HG02610 (cell line): ENCODE measurements around the gene CRYBG2.
"Not testable (repeated sequence)": the region's sequence is repeated elsewhere in the genome, so short reads cannot be mapped to it uniquely, and the experiment has no call there.

Experiments used
- ATAC-seq: cut with Tn5 transposase; IDR thresholded peaks from one replicate; pipeline ENCODE4 v1.9.1; 2021; ENCODE audit warnings: mild to moderate bottlenecking, moderate library complexity; ENCODE audit not compliant: unreplicated experiment

The CRYBG2 gene

GRCh38 chr1:26297057-26297790 lies 56.7 kb downstream of the CRYBG2 start:
- ATAC-seq: no peak

GRCh38 chr1:26296340-26297056 lies 57.4 kb downstream of the CRYBG2 start:
- ATAC-seq: no peak

GRCh38 chr1:26295194-26296138 lies 58.5 kb downstream of the CRYBG2 start:
- ATAC-seq: no peak

- no peak for ATAC-seq
Observed at GRCh38 chr1:26293911-26294463, 59.9 kb downstream of the CRYBG2 start.

GRCh38 chr1:26292735-26293134 lies 61.2 kb downstream of the CRYBG2 start:
- not testable (repeated sequence) for ATAC-seq

- ATAC-seq: no peak
Observed at GRCh38 chr1:26291939-26292338, 62.0 kb downstream of the CRYBG2 start.

GRCh38 chr1:26291433-26291832 lies 62.5 kb downstream of the CRYBG2 start:
- ATAC-seq: no peak

GRCh38 chr1:26290882-26291261 lies 63.1 kb downstream of the CRYBG2 start:
- no peak for ATAC-seq

GRCh38 chr1:26290122-26290881 lies 63.6 kb downstream of the CRYBG2 start:
- no peak for ATAC-seq

- no peak for ATAC-seq
Observed at GRCh38 chr1:26289158-26290059, 64.5 kb downstream of the CRYBG2 start.

- no peak for ATAC-seq
Observed at GRCh38 chr1:26288311-26288941, 65.5 kb downstream of the CRYBG2 start.

GRCh38 chr1:26287811-26288210 lies 66.1 kb downstream of the CRYBG2 start:
- no peak for ATAC-seq

- peak; percentile 49 for ATAC-seq
Observed at GRCh38 chr1:26287033-26287711, 66.8 kb downstream of the CRYBG2 start.

GRCh38 chr1:26286064-26286416 lies 67.9 kb downstream of the CRYBG2 start:
- ATAC-seq: no peak

GRCh38 chr1:26285366-26286063 lies 68.4 kb downstream of the CRYBG2 start:
- no peak for ATAC-seq

- peak; percentile 32 for ATAC-seq
Observed at GRCh38 chr1:26284597-26285347, 69.2 kb downstream of the CRYBG2 start.
